ENCODE data around the gene RBMS3. TPM values are rescaled to one million over a fixed set of nuclear protein-coding genes. Genes with fewer than 3 reads are reported as not detected.

RBMS3 gene
- total and polyA plus RNA-seq, 2 of the 13 experiments (the other 11 are each of a cell fraction or from before 2014, with no cell fraction given) = not detected

DNA sequence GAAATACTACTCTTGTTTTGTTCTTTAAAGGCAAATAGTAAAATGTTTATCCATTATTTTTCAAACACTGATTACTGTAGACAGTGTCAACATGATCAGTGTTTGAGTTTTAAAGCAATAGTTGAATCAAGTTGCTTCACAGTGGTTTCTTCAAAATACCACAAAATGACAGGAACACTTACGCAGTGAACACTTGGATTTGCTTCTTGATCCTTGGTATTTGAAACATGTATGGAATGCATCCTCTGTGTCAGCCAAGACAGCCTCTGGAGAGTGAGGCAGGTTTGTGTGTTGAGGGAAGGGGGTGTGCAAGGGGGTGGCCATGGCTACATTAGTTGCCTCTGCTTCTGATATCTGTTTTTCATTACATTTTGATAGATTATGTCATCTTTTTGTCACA, 413.0 kb downstream of the RBMS3 start:
- ATAC-seq = no peak
- no TSS peak for BruUV-seq (replicated peaks)
- H3K27ac ChIP-seq (ENCODE audit: extremely low read length, insufficient read depth, low read length) = no peak overlapping the region
- H3K79me2 ChIP-seq (ENCODE audit: insufficient read depth, low read length) = no peaks in the 10 kb centered on the region
- CTCF ChIA-PET (ENCODE audit: low intra/inter-chr PET ratio, low total read pairs) = no interaction called here
- in situ Hi-C loops (cut with HindIII; ENCODE audit: extremely low pct_ligation_motif_present, low pct_unique_long_range_greater_than_20kb) (no loop called here), intact Hi-C loops (cut with micrococcal nuclease; ENCODE audit: unreplicated experiment) (no loop called here)
- H3K4me2 ChIP-seq (ENCODE audit: low read depth, low read length) = no peak overlapping the region
- no peaks in the 10 kb centered on the region for H3K4me1 ChIP-seq (ENCODE audit: insufficient read depth, low read length)
- no peaks in the 10 kb centered on the region for H3K36me3 ChIP-seq (replicated peaks in 1 of 2; ENCODE audit: control insufficient read depth in 1 of 2, insufficient read depth in 2 of 2, low read length in 2 of 2)
- no peak for FAIRE-seq
- H3K4me3 ChIP-seq (replicated peaks in 1 of 3; ENCODE audit: insufficient read depth in 1 of 3, low read depth in 2 of 3, low read length in 3 of 3) = no peak overlapping the region
- no peaks in the 10 kb centered on the region for H4K20me1 ChIP-seq (ENCODE audit: insufficient read depth, low read length)
- H3K9me3 ChIP-seq (ENCODE audit: low read length) = no peaks in the 10 kb centered on the region
- 6% methylated on average over 1 of the region's 1 CpG for WGBS (ENCODE audit: low lambda C conversion rate)
- DNase-seq (ENCODE audit: low spot score) = no peak
- TF ChIP-seq ZNF10 (CRISPR knock-in tag; IDR thresholded peaks at IDR 0.05; ENCODE audit: borderline replicate concordance, low read depth) = no peak
- no peak overlapping the region for H2AFZ ChIP-seq (ENCODE audit: low read length)
- H3K9ac ChIP-seq (ENCODE audit: insufficient read depth, low read depth, low read length) = no peak overlapping the region
- POLR2A ChIA-PET = no interaction called here
- H3K27me3 ChIP-seq (ENCODE audit: control insufficient read depth in 1 of 2, insufficient read depth in 2 of 2, low read length in 2 of 2) = no peaks in the 10 kb centered on the region

DNA sequence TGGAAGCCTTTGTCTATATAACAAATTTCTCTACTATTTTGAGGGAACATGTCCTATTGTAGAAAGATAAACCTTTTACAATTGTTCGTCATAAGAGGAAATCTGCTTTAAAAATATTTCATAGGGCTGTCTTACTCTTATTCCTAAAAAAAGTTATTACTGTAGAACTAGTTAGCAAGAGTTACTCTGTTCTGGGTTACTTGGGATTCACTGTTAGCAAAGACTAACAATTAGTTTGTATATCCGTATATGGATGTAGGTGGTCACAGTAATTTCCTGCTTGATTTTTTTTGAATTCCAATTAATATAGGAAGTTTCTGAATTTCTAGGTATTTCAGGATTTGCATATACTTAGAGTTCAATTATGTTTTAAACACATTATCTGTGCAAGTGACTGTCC, 413.5 kb downstream of the RBMS3 start:
- Histone ChIP-seq H2AFZ (ENCODE audit: low read length) (no peak overlapping the region), H3K27ac (ENCODE audit: extremely low read length, insufficient read depth, low read length) (no peak overlapping the region), H4K20me1 (ENCODE audit: insufficient read depth, low read length) (no peaks in the 10 kb centered on the region), H3K4me3 (replicated peaks in 1 of 3; ENCODE audit: insufficient read depth in 1 of 3, low read depth in 2 of 3, low read length in 3 of 3) (no peak overlapping the region), H3K79me2 (ENCODE audit: insufficient read depth, low read length) (no peaks in the 10 kb centered on the region), H3K9me3 (ENCODE audit: low read length) (no peaks in the 10 kb centered on the region), H3K4me1 (ENCODE audit: insufficient read depth, low read length) (no peaks in the 10 kb centered on the region), H3K9ac (ENCODE audit: insufficient read depth, low read depth, low read length) (no peak overlapping the region), H3K4me2 (ENCODE audit: low read depth, low read length) (no peak overlapping the region), H3K36me3 (replicated peaks in 1 of 2; ENCODE audit: control insufficient read depth in 1 of 2, insufficient read depth in 2 of 2, low read length in 2 of 2) (no peaks in the 10 kb centered on the region), H3K27me3 (ENCODE audit: control insufficient read depth in 1 of 2, insufficient read depth in 2 of 2, low read length in 2 of 2) (no peaks in the 10 kb centered on the region)
- POLR2A ChIA-PET = no interaction called here
- no TSS peak for BruUV-seq (replicated peaks)
- intact Hi-C loops (cut with micrococcal nuclease; ENCODE audit: unreplicated experiment) (no loop called here), in situ Hi-C loops (cut with HindIII; ENCODE audit: extremely low pct_ligation_motif_present, low pct_unique_long_range_greater_than_20kb) (no loop called here)
- ATAC-seq (no peak), DNase-seq (ENCODE audit: low spot score) (no peak), FAIRE-seq (no peak)
- CTCF ChIA-PET (ENCODE audit: low intra/inter-chr PET ratio, low total read pairs) = no interaction called here
- 28% methylated on average over 2 of the region's 2 CpGs for WGBS (ENCODE audit: low lambda C conversion rate)
- TF ChIP-seq, protein P1, sequence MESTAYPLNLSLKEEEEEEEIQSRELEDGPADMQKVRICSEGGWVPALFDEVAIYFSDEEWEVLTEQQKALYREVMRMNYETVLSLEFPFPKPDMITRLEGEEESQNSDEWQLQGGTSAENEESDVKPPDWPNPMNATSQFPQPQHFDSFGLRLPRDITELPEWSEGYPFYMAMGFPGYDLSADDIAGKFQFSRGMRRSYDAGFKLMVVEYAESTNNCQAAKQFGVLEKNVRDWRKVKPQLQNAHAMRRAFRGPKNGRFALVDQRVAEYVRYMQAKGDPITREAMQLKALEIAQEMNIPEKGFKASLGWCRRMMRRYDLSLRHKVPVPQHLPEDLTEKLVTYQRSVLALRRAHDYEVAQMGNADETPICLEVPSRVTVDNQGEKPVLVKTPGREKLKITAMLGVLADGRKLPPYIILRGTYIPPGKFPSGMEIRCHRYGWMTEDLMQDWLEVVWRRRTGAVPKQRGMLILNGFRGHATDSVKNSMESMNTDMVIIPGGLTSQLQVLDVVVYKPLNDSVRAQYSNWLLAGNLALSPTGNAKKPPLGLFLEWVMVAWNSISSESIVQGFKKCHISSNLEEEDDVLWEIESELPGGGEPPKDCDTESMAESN (CRISPR knock-in tag; conservative IDR thresholded peaks at IDR 0.05) = no peak
- TF ChIP-seq BATF2 (CRISPR knock-in tag; IDR thresholded peaks at IDR 0.05) (no peak), CCDC6 (CRISPR knock-in tag; IDR thresholded peaks at IDR 0.05) (no peak), DNMT1 (CRISPR knock-in tag; IDR thresholded peaks at IDR 0.05) (no peak), KDM2A (CRISPR knock-in tag; IDR thresholded peaks at IDR 0.05; ENCODE audit: borderline replicate concordance, low read depth) (no peak), ZNF572 (CRISPR knock-in tag; IDR thresholded peaks at IDR 0.05) (no peak), ZUFSP (CRISPR knock-in tag; IDR thresholded peaks at IDR 0.05; ENCODE audit: borderline replicate concordance) (no peak), FOXA3 (CRISPR knock-in tag; IDR thresholded peaks at IDR 0.05) (no peak), ZSCAN30 (CRISPR knock-in tag; IDR thresholded peaks at IDR 0.05) (no peak), ZNF780A (CRISPR knock-in tag; IDR thresholded peaks at IDR 0.05) (no peak), KAT2B (IDR thresholded peaks at IDR 0.05; ENCODE audit: borderline replicate concordance, low read depth, low read length) (no peak)
- TF ChIP-seq, protein P2, sequence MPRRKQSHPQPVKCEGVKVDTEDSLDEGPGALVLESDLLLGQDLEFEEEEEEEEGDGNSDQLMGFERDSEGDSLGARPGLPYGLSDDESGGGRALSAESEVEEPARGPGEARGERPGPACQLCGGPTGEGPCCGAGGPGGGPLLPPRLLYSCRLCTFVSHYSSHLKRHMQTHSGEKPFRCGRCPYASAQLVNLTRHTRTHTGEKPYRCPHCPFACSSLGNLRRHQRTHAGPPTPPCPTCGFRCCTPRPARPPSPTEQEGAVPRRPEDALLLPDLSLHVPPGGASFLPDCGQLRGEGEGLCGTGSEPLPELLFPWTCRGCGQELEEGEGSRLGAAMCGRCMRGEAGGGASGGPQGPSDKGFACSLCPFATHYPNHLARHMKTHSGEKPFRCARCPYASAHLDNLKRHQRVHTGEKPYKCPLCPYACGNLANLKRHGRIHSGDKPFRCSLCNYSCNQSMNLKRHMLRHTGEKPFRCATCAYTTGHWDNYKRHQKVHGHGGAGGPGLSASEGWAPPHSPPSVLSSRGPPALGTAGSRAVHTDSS (CRISPR knock-in tag; conservative IDR thresholded peaks at IDR 0.05) = no peak
